Renal cortex interstitium (tissue), 11 donors: ENCODE results near the gene SERINC3. TPM values are rescaled to one million over a fixed set of nuclear protein-coding genes. Genes with fewer than 3 reads are reported as not detected.

Experiments
- DNase-seq, 11 donors: peaks; one replicate each; pipeline ENCODE4 v3.0.0-alpha.2; 2013; ENCODE audit warnings: low read depth in 9 of 11, low spot score in 4 of 11; ENCODE audit errors: extremely low read depth in 1 of 11
- polyA plus RNA-seq, 3 donors: library from polyadenylated mRNA; unstranded; fragments of 120-200 nt; gene quantifications; one replicate each; pipeline ENCODE4 v1.2.1, GENCODE V29; 2013; ENCODE audit not compliant: insufficient read length in 3 of 3

The SERINC3 gene
- polyA plus RNA-seq, 3 donors = 61.9 to 71.2 (median 68.5) TPM

GRCh38 chr20:44455126-44455525 lies 66.7 kb downstream of the SERINC3 start:
- no peak for DNase-seq

- DNase-seq = no peak
Observed at GRCh38 chr20:44454306-44454963, 67.4 kb downstream of the SERINC3 start.

- DNase-seq = no peak
Observed at GRCh38 chr20:44450903-44451450, 70.9 kb downstream of the SERINC3 start.

- DNase-seq = no peak
Observed at GRCh38 chr20:44450281-44450889, 71.5 kb downstream of the SERINC3 start.

- DNase-seq = no peak
Observed at GRCh38 chr20:44449864-44450263, 72.0 kb downstream of the SERINC3 start.

GRCh38 chr20:44448753-44449546 lies 72.9 kb downstream of the SERINC3 start:
- no peak for DNase-seq

GRCh38 chr20:44447827-44448419 lies 73.9 kb downstream of the SERINC3 start:
- no peak for DNase-seq

Other genes starting within 250 kb of the SERINC3 start
- 1 to 10 TPM; 7.4 to 8.6 (median 8.5) TPM for gene FITM2, start 210.9 kb downstream of the SERINC3 start, polyA plus RNA-seq
- under 1 TPM; 0.37 to 0.64 (median 0.42) TPM for gene R3HDML, start 185.0 kb downstream of the SERINC3 start, polyA plus RNA-seq
- 10 to 100 TPM; 50.4 to 53.0 (median 51.7) TPM for gene HNF4A, start 166.4 kb downstream of the SERINC3 start, polyA plus RNA-seq
- 10 to 100 TPM; 12.8 to 14.7 (median 12.9) TPM for gene TTPAL, start 46.2 kb downstream of the SERINC3 start, polyA plus RNA-seq
- gene PKIG, start 60.5 kb upstream of the SERINC3 start, polyA plus RNA-seq = 10 to 100 TPM; 57.1 to 64.9 (median 62.8) TPM
- 1 to 10 TPM; 4.9 to 6.3 (median 5.2) TPM for gene ADA, start 129.6 kb upstream of the SERINC3 start, polyA plus RNA-seq
- gene CCN5, start 193.3 kb upstream of the SERINC3 start, polyA plus RNA-seq = under 1 TPM in 2 of 3 donors, not detected in 1; 0.17 to 0.26 TPM
- under 1 TPM; 0.06 to 0.18 (median 0.09) TPM for gene KCNK15, start 223.8 kb upstream of the SERINC3 start, polyA plus RNA-seq